H1 (cell line): ENCODE measurements around the gene IGFBP3. TPM values are rescaled to one million over a fixed set of nuclear protein-coding genes. Genes with fewer than 3 reads are reported as not detected.

Source experiments
- CTCF ChIA-PET: fragments of 300-600 bp; sonication (Branson Sonifier 250); formaldehyde crosslinking; loops from one replicate; lab custom pipeline; 2021; ENCODE audit not compliant: partially characterized antibody; lab: Charles Lee
- POLR2A ChIA-PET: fragments of 300-600 bp; sonication (Branson Sonifier 250); formaldehyde crosslinking; loops from one replicate; lab custom pipeline; 2021; ENCODE audit warnings: inconsistent platforms; ENCODE audit not compliant: partially characterized antibody; lab: Charles Lee
- DNase-seq, 2 experiments: peaks; one replicate each; pipeline versions ENCODE4 v3.0.0 to v3.0.0-alpha.2; 2010 to 2022; ENCODE audit warnings: low spot score in 2 of 2, low read depth in 1 of 2, mixed read lengths in 1 of 2
- FAIRE-seq: peaks from 2 replicates; lab custom pipeline; 2011; peaks lifted over from hg19 to GRCh38; lab: Jason Lieb, UNC
- H2AFZ ChIP-seq: 2 replicates; pipeline ENCODE4 v1.8.1; 2012; ENCODE audit warnings: low read length, inconsistent platforms
- H2AK5ac ChIP-seq: 2 replicates; pipeline ENCODE4 v1.6.1; 2013; ENCODE audit warnings: low read depth, low read length
- H2BK120ac ChIP-seq: replicated peaks from 2 replicates; pipeline ENCODE3; 2013; ENCODE audit warnings: low read depth, low read length, inconsistent platforms
- H2BK12ac ChIP-seq: 2 replicates; pipeline ENCODE4 v1.6.1; 2013; ENCODE audit warnings: low read depth, low read length
- H2BK15ac ChIP-seq: 2 replicates; pipeline ENCODE4 v1.6.1; 2013; ENCODE audit warnings: low read length
- H2BK20ac ChIP-seq: 2 replicates; pipeline ENCODE4 v1.6.1; 2013; ENCODE audit warnings: low read length
- H2BK5ac ChIP-seq: 2 replicates; pipeline ENCODE4 v1.6.1; 2013; ENCODE audit warnings: low read depth, low read length
- H3K14ac ChIP-seq: 2 replicates; pipeline ENCODE4 v1.6.1; 2013; ENCODE audit warnings: inconsistent platforms; ENCODE audit not compliant: insufficient read length
- H3K18ac ChIP-seq: 2 replicates; pipeline ENCODE4 v1.6.1; 2013; ENCODE audit warnings: low read length; ENCODE audit errors: extremely low read depth
- H3K23ac ChIP-seq: 2 replicates; pipeline ENCODE4 v1.6.1; 2013; ENCODE audit warnings: inconsistent platforms; ENCODE audit not compliant: insufficient read length
- H3K23me2 ChIP-seq: 2 replicates; pipeline ENCODE4 v1.6.1; 2013; ENCODE audit warnings: low read depth, low read length
- H3K27ac ChIP-seq: 2 replicates; pipeline ENCODE4 v1.6.1; 2011; ENCODE audit warnings: low read depth, low read length, inconsistent platforms
- H3K27me3 ChIP-seq, 4 experiments: replicated peaks in 1 of 4; 1 replicate in 1 of 4; 2 replicates in 3 of 4; pipeline versions ENCODE4 v1.6.1 to v1.8.1; 2011 to 2013; ENCODE audit warnings: low read length in 3 of 4, mild to moderate bottlenecking in 3 of 4, inconsistent platforms in 2 of 4, mixed read lengths in 2 of 4, moderate library complexity in 1 of 4; ENCODE audit not compliant: control insufficient read depth in 3 of 4, insufficient read depth in 3 of 4; ENCODE audit errors: extremely low read depth in 1 of 4
- H3K36me3 ChIP-seq, 4 experiments: 2 replicates each; pipeline versions ENCODE4 v1.6.1 to v1.8.1; 2011 to 2013; ENCODE audit warnings: mild to moderate bottlenecking in 4 of 4, low read length in 3 of 4, moderate library complexity in 2 of 4, control low read depth in 1 of 4, inconsistent platforms in 1 of 4; ENCODE audit not compliant: insufficient read depth in 4 of 4, control insufficient read depth in 2 of 4
- H3K4ac ChIP-seq: replicated peaks from 2 replicates; pipeline ENCODE3; 2013; ENCODE audit warnings: low read length, low read depth, mixed read lengths, inconsistent platforms; ENCODE audit not compliant: insufficient read length
- H3K4me1 ChIP-seq, 4 experiments: replicated peaks in 1 of 4; 1 replicate in 1 of 4; 2 replicates in 3 of 4; pipeline versions ENCODE4 v1.6.1 to v1.8.1; 2011 to 2013; ENCODE audit warnings: low read length in 3 of 4, inconsistent platforms in 2 of 4, mixed read lengths in 1 of 4; ENCODE audit not compliant: insufficient read depth in 4 of 4, control insufficient read depth in 3 of 4
- H3K4me2 ChIP-seq, 2 experiments: 2 replicates each; pipeline versions ENCODE4 v1.6.1 to v1.8.1; 2011 to 2013; ENCODE audit warnings: low read depth in 2 of 2, low read length in 2 of 2, control low read depth in 1 of 2, inconsistent platforms in 1 of 2, mild to moderate bottlenecking in 1 of 2; ENCODE audit not compliant: insufficient read depth in 1 of 2
- H3K4me3 ChIP-seq, 4 experiments: fragments of 200-600, 300-600 bp in 1 of 4; sonication (generic), shearing (Covaris generic), sonication (Bioruptor Twin) in 1 of 4; 2 replicates each; pipeline versions ENCODE4 v1.5.1 to v1.8.1; 2011 to 2016; ENCODE audit warnings: low read length in 4 of 4, low read depth in 3 of 4, control low read depth in 2 of 4, inconsistent platforms in 2 of 4, mild to moderate bottlenecking in 2 of 4, mixed read lengths in 1 of 4, moderate library complexity in 1 of 4; ENCODE audit not compliant: insufficient read depth in 2 of 4; ENCODE audit errors: extremely low read depth in 1 of 4
- H3K56ac ChIP-seq: replicated peaks from 2 replicates; pipeline ENCODE3; 2013; ENCODE audit warnings: low read depth, mild to moderate bottlenecking, mixed read lengths, low read length, inconsistent platforms; ENCODE audit not compliant: insufficient read length
- H3K79me1 ChIP-seq: 2 replicates; pipeline ENCODE4 v1.6.1; 2013; ENCODE audit warnings: low read depth, low read length, control low read depth
- H3K79me2 ChIP-seq, 2 experiments: 2 replicates each; pipeline versions ENCODE4 v1.6.1 to v1.8.1; 2012 to 2013; ENCODE audit warnings: low read length in 2 of 2, mild to moderate bottlenecking in 2 of 2, inconsistent platforms in 1 of 2; ENCODE audit not compliant: insufficient read depth in 2 of 2, control insufficient read depth in 1 of 2
- H3K9ac ChIP-seq, 4 experiments: replicated peaks in 1 of 4; 1 replicate in 1 of 4; 2 replicates in 3 of 4; pipeline versions ENCODE4 v1.6.1 to v1.8.1; 2011 to 2013; ENCODE audit warnings: low read depth in 3 of 4, low read length in 3 of 4, control low read depth in 2 of 4, mild to moderate bottlenecking in 2 of 4, moderate library complexity in 2 of 4, inconsistent platforms in 1 of 4; ENCODE audit errors: extremely low read depth in 1 of 4
- H3K9me3 ChIP-seq, 2 experiments: 2 replicates each; pipeline versions ENCODE4 v1.6.1 to v1.8.1; 2012 to 2013; ENCODE audit warnings: mild to moderate bottlenecking in 2 of 2, moderate library complexity in 2 of 2, control low read depth in 1 of 2, inconsistent platforms in 1 of 2, low read depth in 1 of 2, low read length in 1 of 2, mixed read lengths in 1 of 2; ENCODE audit not compliant: insufficient read depth in 2 of 2
- H4K20me1 ChIP-seq, 2 experiments: replicated peaks in 1 of 2; 2 replicates each; pipeline versions ENCODE3 to v1.8.1; 2011 to 2013; ENCODE audit warnings: inconsistent platforms in 2 of 2, low read length in 2 of 2, mild to moderate bottlenecking in 1 of 2; ENCODE audit not compliant: insufficient read depth in 2 of 2, control insufficient read depth in 1 of 2
- H4K5ac ChIP-seq: 2 replicates; pipeline ENCODE4 v1.6.1; 2013; ENCODE audit warnings: low read length, low read depth, mixed read lengths, inconsistent platforms; ENCODE audit not compliant: insufficient read length
- H4K8ac ChIP-seq: 2 replicates; pipeline ENCODE4 v1.8.0; 2013; ENCODE audit warnings: mild to moderate bottlenecking, moderate library complexity, low read length, inconsistent platforms; ENCODE audit not compliant: insufficient read depth; ENCODE audit errors: extremely low read depth
- H4K91ac ChIP-seq: replicated peaks from 2 replicates; pipeline ENCODE3; 2013; ENCODE audit warnings: low read length, mixed read lengths, inconsistent platforms; ENCODE audit not compliant: insufficient read length
- JUND ChIP-seq: IDR thresholded peaks from 2 replicates; pipeline ENCODE4 v1.6.1; 2011; ENCODE audit warnings: mild to moderate bottlenecking, improper control_type of control experiment, low read length
- MAX ChIP-seq: IDR thresholded peaks from 2 replicates; pipeline ENCODE4 v1.6.1; 2012; ENCODE audit warnings: inconsistent platforms
- polyA plus RNA-seq, 7 experiments: library from polyadenylated mRNA; depleted of rRNA in 3 of 7; stranded (reverse) in 5 of 7; unstranded in 2 of 7; fragments of >200 nt in 5 of 7; fragments of 200-250 nt in 2 of 7; gene quantifications; 1 replicate in 5 of 7; 2 replicates in 1 of 7; 4 replicates in 1 of 7; pipeline versions ENCODE4 v1.2.1 to v1.2.3, GENCODE V29; 2011 to 2013; ENCODE audit warnings: missing spikeins in 2 of 7, mixed read lengths in 2 of 7
- total RNA-seq: library from RNA; stranded (reverse); fragmentation: NEBNext Ultra II Directional; extraction: Animal tissue kit (Norgen Biotek cat#: 25700); gene quantifications from 2 replicates; pipeline ENCODE4 v1.2.1, GENCODE V29; 2021

The IGFBP3 gene
- total and polyA plus RNA-seq, 2 of the 8 experiments (the other 6 are each of a cell fraction or from before 2014, with no cell fraction given): 5.5 to 12.1 TPM

- H3K36me3 ChIP-seq: no peaks in the 10 kb centered on the region
- H3K23ac ChIP-seq: no peak overlapping the region
- no peak overlapping the region for H3K9ac ChIP-seq
- no peak overlapping the region for H3K56ac ChIP-seq
- no peak overlapping the region for H3K4ac ChIP-seq
- no peak overlapping the region for H3K4me3 ChIP-seq
- no peak overlapping the region for H2AFZ ChIP-seq
- no peak overlapping the region for H2BK15ac ChIP-seq
- no peak for FAIRE-seq
- H3K4me2 ChIP-seq: no peak overlapping the region
- no peaks in the 10 kb centered on the region for H4K20me1 ChIP-seq
- TF ChIP-seq JUND (no peak), MAX (no peak)
- H3K79me2 ChIP-seq: no peaks in the 10 kb centered on the region
- H2BK5ac ChIP-seq: no peak overlapping the region
- no peak overlapping the region for H3K14ac ChIP-seq
- H2BK20ac ChIP-seq: no peak overlapping the region
- H4K5ac ChIP-seq: no peak overlapping the region
- no peak overlapping the region for H2BK120ac ChIP-seq
- no peaks in the 10 kb centered on the region for H3K27me3 ChIP-seq
- no peaks in the 10 kb centered on the region; the same call in 1 of the 2 replicates for H3K23me2 ChIP-seq
- no peak overlapping the region for H4K91ac ChIP-seq
- no peaks in the 10 kb centered on the region for H3K4me1 ChIP-seq
- CTCF ChIA-PET: no interaction called here
- POLR2A ChIA-PET: no interaction called here
- H2BK12ac ChIP-seq: no peak overlapping the region
- no peaks in the 10 kb centered on the region for H3K79me1 ChIP-seq
- no peak overlapping the region for H4K8ac ChIP-seq
- H2AK5ac ChIP-seq: no peak overlapping the region
- H3K9me3 ChIP-seq: no peaks in the 10 kb centered on the region
- H3K18ac ChIP-seq: no peak overlapping the region
- H3K27ac ChIP-seq: no peak overlapping the region
- DNase-seq: no peak
Observed at GRCh38 chr7:45930967-45931366, 9.9 kb upstream of the IGFBP3 start.
